ENCODE results near the gene GSK3B. TPM values are rescaled to one million over a fixed set of nuclear protein-coding genes. Genes with fewer than 3 reads are reported as not detected.

GSK3B gene
- total and polyA plus RNA-seq, 2 experiments from 2014 or later, result 29.0 to 45.3 TPM

GRCh38 chr3:120048355-120049041 is 45.7 kb downstream of the GSK3B start (continued):
- TF ChIP-seq, protein P1, sequence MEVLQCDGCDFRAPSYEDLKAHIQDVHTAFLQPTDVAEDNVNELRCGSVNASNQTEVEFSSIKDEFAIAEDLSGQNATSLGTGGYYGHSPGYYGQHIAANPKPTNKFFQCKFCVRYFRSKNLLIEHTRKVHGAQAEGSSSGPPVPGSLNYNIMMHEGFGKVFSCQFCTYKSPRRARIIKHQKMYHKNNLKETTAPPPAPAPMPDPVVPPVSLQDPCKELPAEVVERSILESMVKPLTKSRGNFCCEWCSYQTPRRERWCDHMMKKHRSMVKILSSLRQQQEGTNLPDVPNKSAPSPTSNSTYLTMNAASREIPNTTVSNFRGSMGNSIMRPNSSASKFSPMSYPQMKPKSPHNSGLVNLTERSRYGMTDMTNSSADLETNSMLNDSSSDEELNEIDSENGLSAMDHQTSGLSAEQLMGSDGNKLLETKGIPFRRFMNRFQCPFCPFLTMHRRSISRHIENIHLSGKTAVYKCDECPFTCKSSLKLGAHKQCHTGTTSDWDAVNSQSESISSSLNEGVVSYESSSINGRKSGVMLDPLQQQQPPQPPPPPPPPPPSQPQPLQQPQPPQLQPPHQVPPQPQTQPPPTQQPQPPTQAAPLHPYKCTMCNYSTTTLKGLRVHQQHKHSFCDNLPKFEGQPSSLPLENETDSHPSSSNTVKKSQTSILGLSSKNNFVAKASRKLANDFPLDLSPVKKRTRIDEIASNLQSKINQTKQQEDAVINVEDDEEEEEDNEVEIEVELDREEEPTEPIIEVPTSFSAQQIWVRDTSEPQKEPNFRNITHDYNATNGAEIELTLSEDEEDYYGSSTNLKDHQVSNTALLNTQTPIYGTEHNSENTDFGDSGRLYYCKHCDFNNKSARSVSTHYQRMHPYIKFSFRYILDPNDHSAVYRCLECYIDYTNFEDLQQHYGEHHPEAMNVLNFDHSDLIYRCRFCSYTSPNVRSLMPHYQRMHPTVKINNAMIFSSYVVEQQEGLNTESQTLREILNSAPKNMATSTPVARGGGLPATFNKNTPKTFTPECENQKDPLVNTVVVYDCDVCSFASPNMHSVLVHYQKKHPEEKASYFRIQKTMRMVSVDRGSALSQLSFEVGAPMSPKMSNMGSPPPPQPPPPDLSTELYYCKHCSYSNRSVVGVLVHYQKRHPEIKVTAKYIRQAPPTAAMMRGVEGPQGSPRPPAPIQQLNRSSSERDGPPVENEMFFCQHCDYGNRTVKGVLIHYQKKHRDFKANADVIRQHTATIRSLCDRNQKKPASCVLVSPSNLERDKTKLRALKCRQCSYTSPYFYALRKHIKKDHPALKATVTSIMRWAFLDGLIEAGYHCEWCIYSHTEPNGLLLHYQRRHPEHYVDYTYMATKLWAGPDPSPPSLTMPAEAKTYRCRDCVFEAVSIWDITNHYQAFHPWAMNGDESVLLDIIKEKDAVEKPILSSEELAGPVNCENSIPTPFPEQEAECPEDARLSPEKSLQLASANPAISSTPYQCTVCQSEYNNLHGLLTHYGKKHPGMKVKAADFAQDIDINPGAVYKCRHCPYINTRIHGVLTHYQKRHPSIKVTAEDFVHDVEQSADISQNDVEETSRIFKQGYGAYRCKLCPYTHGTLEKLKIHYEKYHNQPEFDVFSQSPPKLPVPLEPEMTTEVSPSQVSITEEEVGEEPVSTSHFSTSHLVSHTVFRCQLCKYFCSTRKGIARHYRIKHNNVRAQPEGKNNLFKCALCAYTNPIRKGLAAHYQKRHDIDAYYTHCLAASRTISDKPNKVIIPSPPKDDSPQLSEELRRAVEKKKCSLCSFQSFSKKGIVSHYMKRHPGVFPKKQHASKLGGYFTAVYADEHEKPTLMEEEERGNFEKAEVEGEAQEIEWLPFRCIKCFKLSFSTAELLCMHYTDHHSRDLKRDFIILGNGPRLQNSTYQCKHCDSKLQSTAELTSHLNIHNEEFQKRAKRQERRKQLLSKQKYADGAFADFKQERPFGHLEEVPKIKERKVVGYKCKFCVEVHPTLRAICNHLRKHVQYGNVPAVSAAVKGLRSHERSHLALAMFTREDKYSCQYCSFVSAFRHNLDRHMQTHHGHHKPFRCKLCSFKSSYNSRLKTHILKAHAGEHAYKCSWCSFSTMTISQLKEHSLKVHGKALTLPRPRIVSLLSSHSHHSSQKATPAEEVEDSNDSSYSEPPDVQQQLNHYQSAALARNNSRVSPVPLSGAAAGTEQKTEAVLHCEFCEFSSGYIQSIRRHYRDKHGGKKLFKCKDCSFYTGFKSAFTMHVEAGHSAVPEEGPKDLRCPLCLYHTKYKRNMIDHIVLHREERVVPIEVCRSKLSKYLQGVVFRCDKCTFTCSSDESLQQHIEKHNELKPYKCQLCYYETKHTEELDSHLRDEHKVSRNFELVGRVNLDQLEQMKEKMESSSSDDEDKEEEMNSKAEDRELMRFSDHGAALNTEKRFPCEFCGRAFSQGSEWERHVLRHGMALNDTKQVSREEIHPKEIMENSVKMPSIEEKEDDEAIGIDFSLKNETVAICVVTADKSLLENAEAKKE (CRISPR knock-in tag; IDR thresholded peaks at IDR 0.05), result no peak
- TF ChIP-seq ETS1 (IDR thresholded peaks at IDR 0.05) (no peak), JUNB (IDR thresholded peaks at IDR 0.05; ENCODE audit: unreplicated experiment) (no peak), STAT1 (IDR thresholded peaks at IDR 0.05; ENCODE audit: unreplicated experiment) (no peak), ZNF331 (CRISPR knock-in tag; IDR thresholded peaks at IDR 0.05; ENCODE audit: low read depth) (no peak), EZH2 (IDR thresholded peaks at IDR 0.05; ENCODE audit: low read depth, unreplicated experiment) (no peak), POLR2AphosphoS5 (IDR thresholded peaks at IDR 0.05; ENCODE audit: low read depth) (no peak), EZH2phosphoT487 (IDR thresholded peaks at IDR 0.05; ENCODE audit: unreplicated experiment) (no peak), CTCF (conservative IDR thresholded peaks at IDR 0.05; ENCODE audit: low read depth in 2 of 2) (no peak)

All from GM23338 (cell line).